ENCODE measurements around the gene SMPD2.

GRCh38 chr6:109443425-109443950 lies 3.0 kb downstream of the SMPD2 start:
- no peak for TF ChIP-seq SP1 (IDR thresholded peaks at IDR 0.05; ENCODE audit: low read depth)
- TF ChIP-seq, protein P1, sequence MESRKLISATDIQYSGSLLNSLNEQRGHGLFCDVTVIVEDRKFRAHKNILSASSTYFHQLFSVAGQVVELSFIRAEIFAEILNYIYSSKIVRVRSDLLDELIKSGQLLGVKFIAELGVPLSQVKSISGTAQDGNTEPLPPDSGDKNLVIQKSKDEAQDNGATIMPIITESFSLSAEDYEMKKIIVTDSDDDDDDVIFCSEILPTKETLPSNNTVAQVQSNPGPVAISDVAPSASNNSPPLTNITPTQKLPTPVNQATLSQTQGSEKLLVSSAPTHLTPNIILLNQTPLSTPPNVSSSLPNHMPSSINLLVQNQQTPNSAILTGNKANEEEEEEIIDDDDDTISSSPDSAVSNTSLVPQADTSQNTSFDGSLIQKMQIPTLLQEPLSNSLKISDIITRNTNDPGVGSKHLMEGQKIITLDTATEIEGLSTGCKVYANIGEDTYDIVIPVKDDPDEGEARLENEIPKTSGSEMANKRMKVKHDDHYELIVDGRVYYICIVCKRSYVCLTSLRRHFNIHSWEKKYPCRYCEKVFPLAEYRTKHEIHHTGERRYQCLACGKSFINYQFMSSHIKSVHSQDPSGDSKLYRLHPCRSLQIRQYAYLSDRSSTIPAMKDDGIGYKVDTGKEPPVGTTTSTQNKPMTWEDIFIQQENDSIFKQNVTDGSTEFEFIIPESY (IDR thresholded peaks at IDR 0.05; ENCODE audit: extremely low read depth, insufficient replicate concordance, low read length): no peak
- no peak for TF ChIP-seq POLR2A (IDR thresholded peaks at IDR 0.05; ENCODE audit: borderline replicate concordance, extremely low read depth, insufficient read depth, insufficient read length)
- TF ChIP-seq CEBPB (IDR thresholded peaks at IDR 0.05; ENCODE audit: low read depth): no peak
- no peak for TF ChIP-seq EZH2 (IDR thresholded peaks at IDR 0.05)
- no peak for TF ChIP-seq POLR2AphosphoS5 (IDR thresholded peaks at IDR 0.05; ENCODE audit: low read depth, low read length)
- no peak for TF ChIP-seq EGR1 (IDR thresholded peaks at IDR 0.05; ENCODE audit: low read depth)
- TF ChIP-seq, protein P2, sequence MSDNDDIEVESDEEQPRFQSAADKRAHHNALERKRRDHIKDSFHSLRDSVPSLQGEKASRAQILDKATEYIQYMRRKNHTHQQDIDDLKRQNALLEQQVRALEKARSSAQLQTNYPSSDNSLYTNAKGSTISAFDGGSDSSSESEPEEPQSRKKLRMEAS (IDR thresholded peaks at IDR 0.05): no peak
- no peak for TF ChIP-seq CTCF (IDR thresholded peaks at IDR 0.05 in 2 of 3, conservative IDR thresholded peaks at IDR 0.05 in 1 of 3; ENCODE audit: borderline replicate concordance in 1 of 3, insufficient read depth in 1 of 3, low read depth in 2 of 3, low read length in 2 of 3)
- TF ChIP-seq SIN3A (IDR thresholded peaks at IDR 0.05; ENCODE audit: low read depth): no peak
- no peak for TF ChIP-seq ZNF274 (IDR thresholded peaks at IDR 0.05; ENCODE audit: low read depth, low read length)

All from HCT116 (cell line).